A673 (cell line): ENCODE measurements around the gene TBC1D5.

Experiments used
- CTCF ChIP-seq: fragments of 300-800, 200-600 bp; sonication (generic); conservative IDR thresholded peaks from 2 replicates; pipeline ENCODE4 v1.5.1; 2017; ENCODE audit warnings: low read depth, mild to moderate bottlenecking, antibody characterized with exemption, low read length, moderate library complexity, mixed read lengths
- EZH2 ChIP-seq: fragments of 200-600 bp; sonication (generic); IDR thresholded peaks from 2 replicates; pipeline ENCODE4 v1.6.1; 2017; ENCODE audit warnings: borderline replicate concordance, low read depth, mild to moderate bottlenecking, mixed read lengths, antibody characterized with exemption, low read length; ENCODE audit not compliant: poor library complexity, severe bottlenecking

- no peak for TF ChIP-seq CTCF
- TF ChIP-seq EZH2: no peak
Observed at GRCh38 chr3:17631609-17632008, 110.8 kb downstream of the TBC1D5 start.
